A172 (cell line): ENCODE data around the gene OASL. TPM values are rescaled to one million over a fixed set of nuclear protein-coding genes. Genes with fewer than 3 reads are reported as not detected.
"Not testable (repeated sequence)": the region's sequence is repeated elsewhere in the genome, so short reads cannot be mapped to it uniquely, and the experiment has no call there.

ENCODE experiments used
- DNase-seq: peaks from one replicate; pipeline ENCODE4 v3.0.0-alpha.2; 2015; ENCODE audit warnings: low spot score
- total RNA-seq: library from RNA; depleted of rRNA; stranded (reverse); fragments of >200 nt; shearing (Covaris generic); gene quantifications from 2 replicates; pipeline ENCODE4 v1.2.3, GENCODE V29; 2014; rRNA removed

The OASL gene, protein sequence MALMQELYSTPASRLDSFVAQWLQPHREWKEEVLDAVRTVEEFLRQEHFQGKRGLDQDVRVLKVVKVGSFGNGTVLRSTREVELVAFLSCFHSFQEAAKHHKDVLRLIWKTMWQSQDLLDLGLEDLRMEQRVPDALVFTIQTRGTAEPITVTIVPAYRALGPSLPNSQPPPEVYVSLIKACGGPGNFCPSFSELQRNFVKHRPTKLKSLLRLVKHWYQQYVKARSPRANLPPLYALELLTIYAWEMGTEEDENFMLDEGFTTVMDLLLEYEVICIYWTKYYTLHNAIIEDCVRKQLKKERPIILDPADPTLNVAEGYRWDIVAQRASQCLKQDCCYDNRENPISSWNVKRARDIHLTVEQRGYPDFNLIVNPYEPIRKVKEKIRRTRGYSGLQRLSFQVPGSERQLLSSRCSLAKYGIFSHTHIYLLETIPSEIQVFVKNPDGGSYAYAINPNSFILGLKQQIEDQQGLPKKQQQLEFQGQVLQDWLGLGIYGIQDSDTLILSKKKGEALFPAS
- total RNA-seq: 1.3 and 2.3 TPM in 2 replicates

DNA sequence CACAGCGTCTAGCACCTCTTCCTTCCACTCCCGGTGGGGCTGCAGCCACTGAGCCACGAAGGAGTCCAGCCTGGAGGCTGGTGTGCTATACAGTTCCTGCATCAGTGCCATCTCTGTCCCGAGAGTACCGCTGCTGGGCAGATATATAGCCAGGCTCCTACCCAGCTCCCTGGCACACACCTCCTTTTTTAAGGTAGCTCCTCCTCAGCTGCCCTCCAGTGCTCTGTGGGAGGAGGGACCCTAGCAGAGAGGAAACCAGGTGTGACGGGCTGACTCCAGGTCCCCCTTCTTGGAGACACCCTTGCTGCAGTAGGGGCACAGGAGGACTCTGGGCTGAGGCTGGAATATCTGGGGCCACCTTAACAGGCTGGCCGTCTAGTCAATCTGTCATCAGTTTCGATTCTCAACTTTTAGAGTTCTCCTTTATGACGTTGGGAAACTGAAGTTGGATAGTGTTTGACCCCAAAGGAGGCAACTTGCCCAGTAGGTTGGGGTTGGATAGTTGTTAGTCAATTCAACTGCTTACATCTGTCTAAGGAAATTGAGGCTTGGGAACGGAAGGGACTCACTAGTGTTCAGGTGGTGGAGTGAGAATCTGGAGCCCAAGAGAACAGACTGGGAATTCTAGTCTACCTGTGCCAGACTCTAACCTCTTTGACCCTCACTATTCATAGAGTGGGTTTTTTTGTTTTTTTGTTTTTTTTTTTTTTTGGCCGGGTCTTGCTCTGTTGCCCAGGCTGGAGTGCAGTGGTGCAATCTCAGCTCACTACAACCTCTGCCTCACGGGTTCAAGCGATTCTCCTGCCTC lies at the start of gene OASL:
OASL (minus strand) TSS at position 386 of the 808 bp plus-strand sequence; CDS start at position 111, 275 bp downstream.
- no peak for DNase-seq

DNA sequence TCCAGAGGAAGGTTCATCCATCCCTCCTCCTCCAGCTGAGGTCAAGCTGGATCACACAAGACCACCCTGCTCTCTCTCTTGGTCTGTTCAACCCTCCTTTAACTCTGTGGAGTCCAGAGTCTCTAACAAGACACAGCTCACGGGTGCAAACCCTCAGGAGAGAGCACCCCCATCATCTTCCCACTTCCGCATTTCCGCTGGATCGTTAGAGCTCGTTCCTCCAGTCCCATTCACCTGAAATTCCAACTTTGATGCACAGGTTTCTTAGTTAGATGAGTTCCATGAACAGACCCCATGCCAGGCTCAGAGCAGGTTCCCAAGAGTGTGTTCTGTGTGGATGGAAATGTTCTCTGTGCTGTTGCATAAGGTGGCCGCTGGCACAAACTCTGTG lies 49.1 kb upstream of the OASL start:
- DNase-seq: no peak

DNA sequence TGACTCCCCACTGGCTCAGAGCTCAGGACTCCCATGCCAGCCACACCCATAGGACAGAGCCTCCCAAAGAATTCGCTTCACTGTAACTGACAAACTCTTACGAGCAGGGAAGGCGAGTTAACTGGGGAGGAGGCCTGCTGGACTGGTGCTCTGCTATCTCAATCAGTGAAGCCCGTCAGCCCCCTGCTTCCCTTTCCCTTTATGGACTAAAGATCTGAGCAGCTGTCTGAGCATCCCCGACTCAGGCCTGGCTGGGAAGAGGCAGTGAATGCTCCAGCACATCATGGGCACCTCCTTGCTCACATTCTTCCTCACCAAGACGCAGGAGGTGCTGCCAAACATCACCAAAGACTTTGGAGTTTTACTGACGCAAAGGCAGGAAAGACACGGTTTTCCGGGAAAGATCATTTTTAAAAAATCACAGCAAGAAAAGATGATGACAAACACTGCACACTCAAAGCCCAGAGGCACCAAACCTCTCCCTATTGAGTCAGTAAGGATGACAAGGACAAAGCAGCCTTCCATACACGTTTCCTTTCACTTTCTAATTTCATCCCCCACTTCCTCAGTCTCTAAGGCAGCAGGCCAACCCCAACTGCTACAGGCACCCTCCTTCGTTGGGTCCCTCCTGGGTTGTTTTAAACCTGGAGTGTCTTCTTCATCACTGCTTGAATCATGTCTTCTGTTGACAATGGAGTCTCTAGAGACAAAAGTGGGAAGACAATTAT lies 48.6 kb upstream of the OASL start:
- DNase-seq: no peak

DNA sequence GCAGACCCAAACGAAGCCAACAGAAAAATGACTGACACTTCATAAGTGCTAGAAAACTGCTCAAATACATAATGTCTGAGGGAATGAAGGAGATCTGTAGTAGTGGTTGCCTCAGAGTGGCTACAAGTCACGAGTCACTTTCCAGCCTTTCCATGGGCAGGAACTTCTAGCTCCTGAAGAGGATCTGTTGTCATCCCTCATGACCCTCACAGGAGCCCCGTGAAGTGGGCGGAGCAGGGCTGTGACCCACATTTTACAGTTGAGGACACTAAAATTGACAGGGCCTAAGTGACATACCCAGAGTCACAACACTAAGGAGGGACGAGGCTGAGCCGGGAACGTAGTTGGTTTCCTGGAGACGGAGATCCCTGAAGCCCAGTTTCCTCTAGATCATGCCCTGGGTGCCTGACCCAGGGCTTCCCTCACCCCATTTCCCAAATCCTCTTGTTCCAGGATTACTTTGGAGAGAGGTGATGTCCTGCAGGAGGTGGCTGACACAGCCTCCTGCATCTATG lies 47.8 kb upstream of the OASL start:
- no peak for DNase-seq

- no peak for DNase-seq
Measured at GRCh38 chr12:121085506-121086353, 46.7 kb upstream of the OASL start.

GRCh38 chr12:121085069-121085468 lies 46.0 kb upstream of the OASL start:
- DNase-seq: no peak

DNA sequence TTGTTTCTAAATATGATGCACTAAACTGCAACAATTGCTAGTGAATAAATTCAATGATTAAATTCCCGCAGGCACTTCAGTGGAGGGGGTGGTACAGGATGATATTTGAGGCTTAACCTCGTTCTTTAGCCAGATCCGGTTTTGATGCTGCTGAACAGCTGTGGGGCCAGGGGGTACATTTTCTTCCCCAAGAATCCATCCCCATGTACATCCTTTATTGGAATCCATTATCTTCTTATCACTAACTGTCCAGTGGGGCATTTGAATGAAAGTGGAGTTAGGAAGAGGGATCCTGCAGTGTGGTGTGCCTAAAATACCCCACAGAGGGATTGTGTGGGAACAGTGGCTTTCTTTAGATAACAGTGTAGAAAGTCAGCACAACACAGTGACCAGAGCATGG lies 45.2 kb upstream of the OASL start:
- no peak for DNase-seq

GRCh38 chr12:121080909-121081308 lies 41.9 kb upstream of the OASL start:
- no peak for DNase-seq

DNA sequence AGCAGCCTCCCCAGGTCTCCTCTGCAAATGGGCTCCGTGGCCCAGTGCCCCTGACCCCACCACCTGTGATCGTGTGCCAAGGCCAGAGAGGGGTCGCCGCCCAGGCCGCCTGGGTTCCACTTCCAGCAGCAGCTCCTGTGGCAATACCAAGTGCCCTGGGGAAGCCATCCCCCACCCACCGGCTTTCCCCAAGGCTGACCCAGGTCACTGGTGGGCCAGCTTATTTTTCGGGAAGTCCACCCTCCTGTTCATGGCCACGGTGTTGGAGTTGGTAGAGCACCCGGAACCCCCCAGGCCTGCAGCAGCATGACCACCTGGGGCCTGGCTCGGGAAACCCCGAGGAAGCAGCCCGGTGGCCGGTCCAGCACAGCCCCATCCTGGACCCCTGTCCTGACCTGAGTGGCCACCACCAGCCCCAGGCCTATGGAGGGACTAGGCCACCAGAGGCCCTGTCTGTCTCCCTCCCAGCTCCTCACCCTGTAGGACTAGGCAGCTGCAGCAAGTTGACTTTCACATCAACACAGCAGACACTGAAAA lies 40.8 kb upstream of the OASL start:
- DNase-seq: no peak

DNA sequence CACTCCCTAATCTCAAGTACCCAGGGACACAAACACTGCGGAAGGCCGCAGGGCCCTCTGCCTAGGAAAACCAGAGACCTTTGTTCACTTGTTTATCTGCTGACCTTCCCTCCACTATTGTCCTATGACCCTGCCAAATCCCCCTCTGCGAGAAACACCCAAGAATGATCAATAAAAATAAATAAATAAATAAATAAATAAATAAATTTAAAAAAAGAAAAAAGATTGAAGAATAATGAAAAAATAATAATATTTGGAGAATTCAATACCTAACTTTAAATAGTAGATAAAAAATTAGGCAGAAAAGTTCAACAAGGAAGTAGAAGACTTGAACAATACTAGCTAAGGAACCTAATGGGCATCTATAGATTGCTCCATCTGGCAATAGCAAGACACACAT lies 38.4 kb upstream of the OASL start:
- DNase-seq: not testable (repeated sequence)

DNA sequence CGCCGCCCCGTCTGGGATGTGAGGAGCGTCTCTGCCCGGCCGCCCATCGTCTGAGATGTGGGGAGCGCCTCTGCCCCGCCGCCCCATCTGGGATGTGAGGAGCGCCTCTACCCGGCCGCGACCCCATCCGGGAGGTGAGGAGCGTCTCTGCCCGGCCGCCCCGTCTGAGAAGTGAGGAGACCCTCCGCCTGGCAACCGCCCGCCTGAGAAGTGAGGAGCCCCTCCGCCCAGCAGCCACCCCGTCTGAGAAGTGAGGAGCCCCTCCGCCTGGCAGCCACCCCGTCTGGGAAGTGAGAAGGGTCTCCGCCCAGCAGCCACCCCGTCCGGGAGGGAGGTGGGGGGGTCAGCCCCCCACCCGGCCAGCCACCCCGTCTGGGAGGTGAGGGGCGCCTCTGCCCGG lies 36.9 kb upstream of the OASL start:
- not testable (repeated sequence) for DNase-seq

- DNase-seq: no peak
Measured at GRCh38 chr12:121072147-121072546, 33.1 kb upstream of the OASL start.

DNA sequence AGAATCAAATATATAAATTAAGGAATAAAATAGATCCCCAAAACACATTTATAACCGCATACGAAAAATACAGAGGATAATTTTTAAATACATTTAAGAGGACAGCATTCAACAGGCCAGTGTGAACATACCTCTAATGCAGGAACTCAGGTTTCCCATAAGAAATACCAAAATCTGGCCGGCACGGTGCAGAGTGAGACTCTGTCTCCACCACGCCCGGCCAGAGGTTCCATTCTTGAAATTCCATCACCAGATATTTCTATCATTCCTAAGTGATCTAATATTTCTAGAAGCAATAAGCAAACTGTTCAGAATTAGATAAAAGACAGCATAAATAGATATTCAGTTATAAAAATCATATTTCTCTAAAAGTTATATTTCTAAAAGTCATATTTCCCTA lies 30.2 kb upstream of the OASL start:
- DNase-seq: no peak

GRCh38 chr12:121065345-121065744 lies 26.3 kb upstream of the OASL start:
- no peak for DNase-seq

GRCh38 chr12:121064586-121064985 lies 25.5 kb upstream of the OASL start:
- not testable (repeated sequence) for DNase-seq

- no peak for DNase-seq
Measured at GRCh38 chr12:121064116-121064515, 25.1 kb upstream of the OASL start.

- no peak for DNase-seq
Measured at GRCh38 chr12:121062391-121063045, 23.5 kb upstream of the OASL start.

- DNase-seq: no peak
Measured at GRCh38 chr12:121061831-121062230, 22.8 kb upstream of the OASL start.

DNA sequence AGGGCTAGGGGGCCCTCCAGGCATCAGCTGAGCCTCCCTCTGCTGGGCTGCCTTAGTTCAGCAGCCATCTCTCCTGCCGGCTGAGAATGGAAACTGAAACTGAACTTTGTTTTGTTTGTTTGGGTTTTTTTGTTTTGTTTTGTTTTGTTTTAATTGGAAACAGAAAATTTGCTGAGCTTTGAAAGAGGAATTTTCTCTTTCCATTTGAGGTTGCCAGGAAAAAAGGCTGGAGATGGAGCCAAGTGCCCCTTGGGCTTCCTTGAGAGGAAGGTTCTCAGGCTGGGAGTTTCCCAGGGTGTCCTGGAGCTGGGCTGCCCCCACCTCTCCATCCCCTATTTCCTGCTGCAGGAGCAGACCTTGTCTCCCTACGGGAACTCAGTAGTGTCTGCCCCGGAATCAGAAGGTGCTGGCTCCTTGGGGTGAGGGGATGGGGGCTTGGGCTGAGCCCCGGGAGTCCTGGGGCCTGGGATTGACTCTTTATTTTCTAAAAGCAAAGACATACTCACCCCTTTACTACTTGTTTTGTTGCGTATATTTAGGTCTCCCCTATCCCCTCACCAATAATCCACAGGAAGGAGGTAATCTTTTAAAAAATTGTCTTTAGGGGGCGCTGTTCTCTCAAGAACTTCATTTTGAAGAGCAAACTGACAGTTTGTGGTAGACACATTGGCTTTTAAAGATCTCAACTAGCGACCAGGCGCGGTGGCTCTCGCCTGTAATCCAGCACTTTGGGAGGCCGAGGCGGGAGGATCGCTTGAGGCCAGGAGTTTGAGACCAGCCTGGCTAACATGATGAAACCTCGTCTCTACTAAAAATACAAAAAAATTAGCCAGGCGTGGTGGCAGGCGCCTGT lies 21.3 kb upstream of the OASL start:
- DNase-seq: peak; percentile 45
